Activated naive CD8-positive, alpha-beta T cell (primary cell): ENCODE results near the gene HADHB.
"Not testable (repeated sequence)": the region's sequence is repeated elsewhere in the genome, so short reads cannot be mapped to it uniquely, and the experiment has no call there.

Experiments used
- H3K27ac Mint-ChIP-seq: one replicate; pipeline ENCODE4 v1.8.0; 2021; ENCODE audit warnings: mixed read lengths
- H3K27me3 Mint-ChIP-seq: one replicate; pipeline ENCODE4 v1.8.0; 2021; ENCODE audit warnings: mixed read lengths
- H3K36me3 Mint-ChIP-seq: one replicate; pipeline ENCODE4 v1.8.0; 2021; ENCODE audit warnings: mixed read lengths
- H3K4me1 Mint-ChIP-seq: one replicate; pipeline ENCODE4 v1.8.0; 2021; ENCODE audit warnings: low read depth, mixed read lengths
- H3K4me3 Mint-ChIP-seq: one replicate; pipeline ENCODE4 v1.8.0; 2021; ENCODE audit warnings: mild to moderate bottlenecking, mixed read lengths
- H3K9me3 Mint-ChIP-seq: one replicate; pipeline ENCODE4 v1.8.0; 2021; ENCODE audit warnings: low read depth, mixed read lengths

HADHB gene

DNA sequence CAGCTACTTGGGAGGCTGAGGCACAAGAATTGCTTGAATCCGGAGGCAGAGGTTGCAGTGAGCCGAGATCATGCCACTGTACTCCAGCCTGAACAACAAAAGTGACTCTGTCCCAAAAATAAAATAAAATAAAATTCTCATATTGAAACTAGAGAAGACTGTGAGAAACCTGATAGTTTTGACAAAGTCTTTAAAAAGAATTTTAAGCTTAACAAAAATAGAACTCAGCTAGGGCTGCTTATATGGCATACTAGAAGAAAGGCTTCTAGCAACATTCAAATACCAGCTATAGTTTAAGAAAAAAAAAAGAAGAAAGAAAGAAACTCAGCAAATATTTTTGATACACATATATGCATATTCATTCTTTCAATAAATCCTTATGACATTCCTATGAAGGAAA, 13.9 kb upstream of the HADHB start:
- no peaks in the 10 kb centered on the region for H3K27me3 Mint-ChIP-seq
- H3K27ac Mint-ChIP-seq, result no peak overlapping the region
- H3K4me1 Mint-ChIP-seq, result peaks cover 2% of the 10 kb centered on the region
- H3K36me3 Mint-ChIP-seq, result peaks cover 25% of the 10 kb centered on the region
- H3K9me3 Mint-ChIP-seq, result peaks cover 6% of the 10 kb centered on the region
- H3K4me3 Mint-ChIP-seq, result no peak overlapping the region

DNA sequence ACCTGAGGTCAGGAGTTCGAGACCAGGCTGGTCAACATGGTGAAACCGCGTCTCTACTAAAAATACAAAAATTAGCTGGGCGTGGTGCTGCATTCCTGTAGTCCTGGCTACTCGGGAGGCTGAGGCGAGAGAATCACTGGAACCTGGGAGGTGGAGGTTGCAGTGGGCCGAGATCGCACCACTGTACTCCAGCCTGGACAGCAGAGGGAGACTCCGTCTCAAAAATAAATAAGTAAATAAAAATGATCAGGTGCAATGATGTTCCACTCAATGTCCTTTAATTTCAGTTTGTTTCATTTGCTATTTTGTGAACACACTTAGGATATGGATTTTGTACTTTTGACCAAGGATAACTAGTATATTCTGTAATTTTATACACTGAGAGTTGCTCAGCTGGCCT, 9.7 kb upstream of the HADHB start:
- H3K9me3 Mint-ChIP-seq, result no peaks in the 10 kb centered on the region
- H3K36me3 Mint-ChIP-seq, result peaks cover 9% of the 10 kb centered on the region
- no peak overlapping the region for H3K4me3 Mint-ChIP-seq
- peaks cover 9% of the 10 kb centered on the region for H3K4me1 Mint-ChIP-seq
- no peak overlapping the region for H3K27ac Mint-ChIP-seq
- H3K27me3 Mint-ChIP-seq, result no peaks in the 10 kb centered on the region

DNA sequence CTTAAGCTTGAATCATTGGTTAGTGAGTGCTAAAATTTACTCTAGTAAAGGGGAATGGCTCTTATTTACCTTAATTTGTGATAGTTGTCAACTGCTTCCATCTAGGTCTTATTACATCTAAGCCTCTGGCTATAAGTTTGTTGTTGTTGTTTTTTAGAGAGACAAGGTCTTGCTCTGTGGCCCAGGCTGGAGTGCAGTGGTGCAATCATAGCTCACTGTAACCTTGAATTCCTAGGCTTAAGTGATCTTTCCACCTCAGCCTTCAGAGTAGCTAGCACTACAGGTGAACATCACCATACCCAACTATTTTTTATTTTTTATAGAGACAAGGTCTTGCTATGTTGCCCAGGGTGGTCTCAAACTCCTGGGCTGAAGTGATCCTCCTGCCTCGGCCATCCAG, 6.9 kb upstream of the HADHB start:
- Mint-ChIP-seq H3K9me3 (no peaks in the 10 kb centered on the region), H3K4me1 (peaks cover 28% of the 10 kb centered on the region), H3K27ac (no peak overlapping the region), H3K36me3 (peaks cover 6% of the 10 kb centered on the region), H3K27me3 (no peaks in the 10 kb centered on the region), H3K4me3 (no peak overlapping the region)

DNA sequence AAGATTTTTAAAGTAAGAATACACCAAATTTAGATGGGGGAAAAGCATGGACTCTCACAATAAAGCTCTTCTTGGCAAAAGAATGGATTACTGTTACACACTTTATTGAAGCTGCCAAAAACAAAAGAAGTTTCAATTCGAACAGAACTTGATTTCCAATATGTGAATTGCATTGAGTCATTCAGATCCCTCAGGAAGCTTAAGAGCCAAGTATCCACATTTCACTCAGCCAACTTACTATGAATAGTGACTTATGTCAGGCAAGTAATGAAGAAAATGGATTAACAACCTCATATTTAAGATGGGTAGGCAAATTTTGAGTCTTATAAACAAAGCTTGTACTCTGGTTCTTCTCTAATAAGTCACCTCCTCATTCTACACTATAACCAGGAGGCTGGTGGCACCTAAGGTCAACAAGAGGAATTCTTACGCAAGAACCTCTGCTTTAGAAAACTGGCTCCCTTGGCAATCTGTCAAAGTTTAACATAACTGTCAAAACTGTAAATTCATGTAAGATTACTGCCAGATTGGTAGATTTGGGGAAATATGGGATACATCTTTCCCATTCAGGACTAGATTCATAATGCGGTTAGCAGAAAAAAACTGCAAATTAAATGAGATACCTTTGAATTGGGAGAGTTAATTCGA, 6.3 kb upstream of the HADHB start:
- no peak overlapping the region for H3K4me3 Mint-ChIP-seq
- H3K9me3 Mint-ChIP-seq, result no peaks in the 10 kb centered on the region
- H3K36me3 Mint-ChIP-seq, result peaks cover 3% of the 10 kb centered on the region
- H3K4me1 Mint-ChIP-seq, result peaks cover 34% of the 10 kb centered on the region
- H3K27ac Mint-ChIP-seq, result no peak overlapping the region
- no peaks in the 10 kb centered on the region for H3K27me3 Mint-ChIP-seq

DNA sequence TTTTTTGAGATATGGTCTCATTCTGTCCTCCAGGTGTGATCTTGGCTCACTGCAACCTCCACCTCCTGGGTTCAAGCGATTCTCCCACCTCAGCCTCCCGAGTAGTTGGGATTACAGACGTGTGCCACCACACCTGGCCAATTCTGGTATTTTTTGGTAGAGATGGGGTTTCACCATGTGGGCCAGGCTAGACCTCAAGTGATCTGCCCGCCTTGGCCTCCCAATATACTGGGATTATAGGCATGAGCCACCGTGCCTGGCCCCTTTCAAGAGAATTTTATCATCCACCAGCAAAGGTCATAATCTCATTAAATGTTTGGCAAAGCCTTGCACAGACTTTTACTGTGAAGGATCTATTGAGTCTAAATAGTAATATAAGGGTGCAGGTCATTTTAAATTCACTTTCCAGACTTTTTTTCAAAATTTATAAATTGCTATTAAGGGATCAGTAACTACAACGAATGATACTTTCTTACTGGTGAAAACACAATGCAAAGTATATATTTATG, 2.8 kb upstream of the HADHB start:
- no peaks in the 10 kb centered on the region for H3K36me3 Mint-ChIP-seq
- H3K27ac Mint-ChIP-seq, result peak overlapping the region; percentile 41
- H3K9me3 Mint-ChIP-seq, result no peaks in the 10 kb centered on the region
- peaks cover 57% of the 10 kb centered on the region for H3K4me1 Mint-ChIP-seq
- H3K27me3 Mint-ChIP-seq, result no peaks in the 10 kb centered on the region
- H3K4me3 Mint-ChIP-seq, result peak overlapping the region; percentile 99

DNA sequence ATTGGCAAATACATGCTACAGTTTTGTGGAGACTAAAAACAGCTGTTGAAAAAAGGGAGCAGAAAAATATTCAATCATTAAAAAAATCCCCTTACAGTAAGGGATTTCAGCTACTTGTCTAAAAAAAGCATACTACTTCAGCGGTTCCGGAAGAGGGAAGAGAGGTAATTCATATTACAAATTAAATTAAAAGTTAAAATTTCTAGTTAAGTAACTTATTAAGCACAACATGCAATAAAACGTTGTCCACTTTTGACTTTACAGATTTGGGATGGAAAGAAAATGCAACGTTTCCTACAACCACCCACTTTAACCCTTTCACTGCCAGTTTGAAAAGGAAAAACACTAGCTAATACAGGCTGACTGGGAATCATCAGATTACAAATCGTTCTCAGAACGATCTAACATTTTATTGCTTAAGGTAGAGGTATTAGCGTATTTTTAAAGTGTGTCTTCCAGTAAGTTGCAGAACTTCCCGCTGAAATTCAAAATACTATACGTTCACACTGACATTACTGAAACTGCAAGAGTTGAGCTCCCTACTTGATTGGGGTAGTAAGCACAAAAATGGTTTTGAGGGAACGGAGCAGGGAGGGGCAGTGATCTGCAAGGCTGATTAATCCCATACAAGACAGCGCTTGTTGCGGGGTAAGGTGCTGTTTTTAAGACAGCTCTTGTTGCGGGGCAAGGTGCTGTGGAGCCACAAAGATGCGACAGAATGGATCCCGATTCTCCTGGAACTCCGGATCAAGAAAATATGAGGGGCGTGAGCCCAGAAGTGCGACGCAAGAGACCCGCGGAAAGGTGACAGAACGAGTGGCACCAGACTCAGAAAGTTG, 1.1 kb upstream of the HADHB start:
- peaks cover 65% of the 10 kb centered on the region for H3K4me1 Mint-ChIP-seq
- H3K36me3 Mint-ChIP-seq, result no peaks in the 10 kb centered on the region
- no peaks in the 10 kb centered on the region for H3K27me3 Mint-ChIP-seq
- peak overlapping the region; percentile 100 for H3K27ac Mint-ChIP-seq
- H3K9me3 Mint-ChIP-seq, result no peaks in the 10 kb centered on the region
- H3K4me3 Mint-ChIP-seq, result peak overlapping the region; percentile 99

DNA sequence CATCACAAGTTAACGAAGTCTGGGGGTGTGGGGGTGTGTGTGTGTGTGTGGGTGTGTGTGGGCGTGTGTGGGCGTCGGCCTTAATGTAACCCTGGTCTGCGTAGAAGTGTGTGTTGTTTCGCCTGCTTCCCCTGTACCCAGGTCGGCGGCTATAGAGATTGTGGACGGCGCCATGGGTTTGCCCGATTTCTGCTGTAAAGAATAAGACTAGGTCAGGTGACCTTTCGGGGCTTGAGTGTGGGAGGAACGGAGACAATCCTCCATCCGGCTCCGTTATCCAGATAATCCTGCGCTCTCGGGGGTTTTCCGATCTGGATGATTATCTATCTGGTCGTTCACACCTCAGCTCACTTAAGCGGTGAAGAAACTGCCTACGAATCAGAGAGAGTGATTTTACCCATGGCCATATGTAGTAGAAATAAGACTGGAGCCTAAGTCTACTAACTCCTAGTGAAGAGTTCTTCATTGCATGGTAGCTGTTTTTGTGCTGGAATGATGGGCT, 543 bp downstream of the HADHB start:
- Mint-ChIP-seq H3K4me1 (peaks cover 60% of the 10 kb centered on the region), H3K4me3 (peak overlapping the region; percentile 99), H3K27me3 (no peaks in the 10 kb centered on the region), H3K36me3 (no peaks in the 10 kb centered on the region), H3K27ac (peak overlapping the region; percentile 100), H3K9me3 (no peaks in the 10 kb centered on the region)

DNA sequence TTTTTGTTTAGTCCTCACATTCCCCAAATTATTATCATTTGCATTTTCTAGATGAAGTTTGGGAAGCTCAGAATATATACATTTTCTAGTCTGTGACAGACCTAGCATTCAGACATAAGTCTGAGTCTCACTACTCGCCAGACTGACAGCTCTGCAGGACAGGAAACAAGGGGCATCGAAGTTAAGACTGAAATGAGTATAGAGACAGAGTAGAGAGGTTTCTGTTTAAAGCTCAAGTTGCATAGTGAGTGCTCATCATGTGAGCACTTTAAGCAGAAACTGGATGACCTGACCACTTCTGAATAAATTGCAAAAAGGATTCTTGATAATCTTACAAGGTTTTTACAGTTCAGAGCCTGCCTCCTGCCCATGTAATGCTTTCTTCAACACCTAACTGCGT, 1.1 kb downstream of the HADHB start:
- H3K36me3 Mint-ChIP-seq, result no peaks in the 10 kb centered on the region
- H3K4me3 Mint-ChIP-seq, result peak overlapping the region; percentile 99
- peak overlapping the region; percentile 100 for H3K27ac Mint-ChIP-seq
- H3K9me3 Mint-ChIP-seq, result no peaks in the 10 kb centered on the region
- H3K4me1 Mint-ChIP-seq, result peaks cover 57% of the 10 kb centered on the region
- no peaks in the 10 kb centered on the region for H3K27me3 Mint-ChIP-seq

DNA sequence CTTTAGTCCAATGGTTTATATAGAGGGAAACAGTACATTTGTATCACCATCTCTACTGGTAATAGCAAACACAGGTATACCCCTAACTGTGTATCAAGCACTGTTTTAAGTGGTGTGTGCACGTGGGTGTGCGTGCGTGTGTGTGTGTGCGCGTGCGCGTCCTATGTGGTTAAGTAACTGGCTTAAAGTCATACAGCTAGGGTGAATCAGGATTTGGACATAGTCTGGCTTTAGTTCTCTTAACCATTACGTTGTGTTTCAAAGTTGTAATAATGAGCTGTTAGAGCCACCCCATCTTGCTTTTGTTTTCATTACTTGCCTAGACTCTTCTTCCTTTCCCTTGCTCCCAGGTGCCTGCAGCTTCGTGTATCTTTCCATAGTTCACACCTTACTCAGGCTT, 2.1 kb downstream of the HADHB start:
- Mint-ChIP-seq H3K36me3 (no peaks in the 10 kb centered on the region), H3K4me1 (peaks cover 60% of the 10 kb centered on the region), H3K9me3 (no peaks in the 10 kb centered on the region), H3K27me3 (no peaks in the 10 kb centered on the region), H3K27ac (peak overlapping the region; percentile 46), H3K4me3 (peak overlapping the region; percentile 78)

DNA sequence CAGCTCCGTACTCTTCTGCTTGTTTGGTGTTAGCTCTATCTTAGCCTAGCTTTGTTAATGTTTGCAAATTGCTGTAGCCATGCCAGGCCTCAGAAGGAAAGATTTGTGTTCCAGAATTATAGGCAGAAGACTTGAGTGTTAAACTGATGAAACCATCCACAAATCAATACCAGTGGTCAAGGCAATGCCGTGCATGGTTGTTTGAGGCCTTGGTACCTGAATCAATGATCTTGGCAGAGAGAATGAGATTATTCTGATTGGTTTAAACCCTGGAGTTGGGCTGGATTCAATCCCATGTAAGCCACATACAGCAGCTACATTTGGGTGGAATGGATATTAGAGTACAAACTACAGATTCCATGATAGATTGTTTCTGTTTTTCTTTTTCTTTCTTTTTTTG, 4.9 kb downstream of the HADHB start:
- H3K27me3 Mint-ChIP-seq, result no peaks in the 10 kb centered on the region
- H3K27ac Mint-ChIP-seq, result no peak overlapping the region
- H3K9me3 Mint-ChIP-seq, result no peaks in the 10 kb centered on the region
- peaks cover 57% of the 10 kb centered on the region for H3K4me1 Mint-ChIP-seq
- H3K4me3 Mint-ChIP-seq, result no peak overlapping the region
- H3K36me3 Mint-ChIP-seq, result no peaks in the 10 kb centered on the region

DNA sequence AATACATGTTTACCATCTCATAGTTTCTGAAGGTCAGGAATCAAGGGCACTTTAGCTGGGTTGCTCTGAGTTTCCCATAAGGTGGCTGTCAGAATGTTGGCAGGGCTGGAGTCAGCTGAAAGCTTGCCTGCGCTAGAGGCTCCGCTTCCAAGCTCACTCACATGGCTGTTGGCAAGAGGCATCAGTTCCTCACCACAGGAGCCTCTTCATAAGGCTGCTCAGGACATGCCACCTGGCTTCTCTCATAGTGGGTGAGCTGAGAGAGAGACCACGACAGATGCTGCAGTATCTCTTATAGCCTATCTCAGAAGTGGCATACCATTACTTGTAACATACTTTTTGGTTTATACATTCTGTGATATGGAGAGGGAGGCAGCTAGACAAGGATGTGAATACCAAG, 7.2 kb downstream of the HADHB start:
- no peaks in the 10 kb centered on the region for H3K36me3 Mint-ChIP-seq
- no peak overlapping the region for H3K27ac Mint-ChIP-seq
- H3K27me3 Mint-ChIP-seq, result no peaks in the 10 kb centered on the region
- no peak overlapping the region for H3K4me3 Mint-ChIP-seq
- H3K4me1 Mint-ChIP-seq, result peaks cover 40% of the 10 kb centered on the region
- H3K9me3 Mint-ChIP-seq, result no peaks in the 10 kb centered on the region

DNA sequence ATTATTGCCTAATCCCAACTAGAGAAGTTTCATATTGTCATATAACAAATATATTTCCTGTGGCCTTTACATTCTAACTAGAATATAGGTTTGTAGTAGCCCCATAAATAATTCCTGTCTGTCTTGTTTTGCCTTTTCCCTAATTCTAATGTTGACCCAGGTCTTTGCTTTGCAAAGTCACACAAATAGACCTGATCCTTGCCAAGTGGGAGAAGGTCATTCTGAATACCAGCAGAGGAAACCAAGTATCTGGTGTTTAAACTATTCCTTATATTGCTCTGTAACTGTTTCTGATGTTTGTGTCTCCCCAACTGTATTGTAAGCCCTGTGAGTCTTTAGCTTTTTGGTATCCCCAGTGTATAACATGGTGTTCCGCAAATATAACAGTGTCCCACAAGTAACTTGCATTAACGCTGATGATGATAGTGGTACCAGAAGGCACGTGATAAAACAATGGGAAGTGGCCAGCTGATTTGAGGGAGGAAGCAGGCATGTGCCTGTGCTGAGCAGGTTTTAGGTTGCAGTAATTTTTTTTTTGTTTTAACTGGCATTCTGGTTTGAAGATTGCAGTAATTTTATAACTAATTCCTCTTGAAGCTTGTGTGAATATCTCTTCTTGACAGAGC, 11.1 kb downstream of the HADHB start:
- Mint-ChIP-seq H3K4me1 (peaks cover 23% of the 10 kb centered on the region), H3K9me3 (no peaks in the 10 kb centered on the region), H3K36me3 (peaks cover 7% of the 10 kb centered on the region), H3K27ac (no peak overlapping the region), H3K4me3 (no peak overlapping the region), H3K27me3 (no peaks in the 10 kb centered on the region)

DNA sequence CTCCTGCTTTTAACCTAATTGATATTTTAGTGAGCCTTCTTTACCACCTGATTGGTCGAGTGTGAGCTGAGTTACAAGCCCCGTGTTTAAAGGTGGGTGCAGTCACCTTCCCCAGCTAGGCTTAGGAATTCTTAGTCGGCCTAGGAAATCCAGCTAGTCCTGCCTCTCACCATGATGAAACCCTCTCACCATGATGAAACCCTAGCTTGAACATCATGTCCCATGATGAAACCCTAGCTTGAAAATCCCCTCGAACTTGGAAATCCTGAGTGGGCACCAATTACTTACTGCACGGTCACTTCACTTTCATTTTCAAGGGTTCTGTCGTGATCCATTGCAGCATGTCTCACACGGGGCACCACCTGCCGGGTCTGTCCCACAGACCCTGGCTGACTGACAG, 14.1 kb downstream of the HADHB start:
- H3K4me3 Mint-ChIP-seq, H3K4me1 Mint-ChIP-seq, H3K27me3 Mint-ChIP-seq, H3K9me3 Mint-ChIP-seq, H3K27ac Mint-ChIP-seq, H3K36me3 Mint-ChIP-seq: not testable (repeated sequence)

DNA sequence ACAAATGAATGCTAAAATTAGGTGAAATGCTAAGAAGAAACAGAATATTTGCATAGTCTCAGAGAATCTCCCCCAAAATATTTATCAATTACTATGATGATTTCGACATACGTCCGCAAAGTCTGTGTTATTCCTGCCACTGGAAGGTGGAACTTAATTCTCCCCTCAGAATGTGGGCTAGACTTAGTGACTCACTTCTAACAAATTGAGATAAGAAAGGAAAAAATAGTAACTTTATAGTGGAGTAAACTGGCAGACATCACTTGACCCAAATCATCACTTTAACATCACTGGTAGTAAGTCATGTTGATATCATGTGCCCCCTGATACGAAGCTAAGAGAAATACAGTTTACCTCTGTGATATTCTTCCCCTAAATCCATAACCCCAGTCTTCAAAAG, 23.5 kb downstream of the HADHB start:
- no peaks in the 10 kb centered on the region for H3K27me3 Mint-ChIP-seq
- no peaks in the 10 kb centered on the region for H3K36me3 Mint-ChIP-seq
- H3K27ac Mint-ChIP-seq, result no peak overlapping the region
- peaks cover 3% of the 10 kb centered on the region for H3K4me1 Mint-ChIP-seq
- no peak overlapping the region for H3K4me3 Mint-ChIP-seq
- H3K9me3 Mint-ChIP-seq, result no peaks in the 10 kb centered on the region

DNA sequence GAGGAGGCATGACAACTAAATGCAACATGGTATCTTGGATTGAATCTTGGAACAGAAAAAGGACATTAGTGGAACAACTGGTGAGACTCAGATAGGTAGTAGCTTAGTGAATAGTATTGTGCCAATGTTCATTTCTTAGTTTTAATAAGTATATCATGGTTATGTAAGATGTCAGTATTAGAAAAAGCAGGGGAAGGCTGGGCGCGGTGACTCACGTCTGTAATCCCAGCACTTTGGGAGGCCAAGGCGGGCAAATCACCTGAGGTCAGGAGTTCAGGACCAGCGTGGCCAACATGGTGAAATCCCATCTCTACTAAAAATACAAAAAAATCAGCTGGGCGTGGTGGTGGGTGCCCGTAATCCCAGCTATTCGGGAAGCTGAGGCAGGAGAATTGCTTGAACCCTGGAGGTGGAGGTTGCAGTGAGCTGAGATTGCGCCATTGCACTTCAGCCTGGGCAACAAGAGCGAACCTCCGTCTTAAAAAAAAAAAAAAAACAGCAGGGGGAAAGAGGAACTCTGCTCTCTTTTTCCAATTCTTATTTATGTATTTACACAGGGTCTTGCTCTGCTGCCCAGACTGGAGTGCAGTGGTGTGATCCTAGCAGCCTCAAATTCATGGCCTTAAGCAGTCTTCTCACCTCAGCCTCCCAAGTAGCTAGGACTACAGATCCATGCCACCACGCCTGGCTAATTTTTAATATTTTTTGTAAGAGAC, 24.1 kb downstream of the HADHB start:
- H3K27ac Mint-ChIP-seq, H3K9me3 Mint-ChIP-seq, H3K4me3 Mint-ChIP-seq: not testable (repeated sequence)

More for the DNA sequence above, 24.1 kb downstream of the HADHB start:
- H3K27me3 Mint-ChIP-seq, H3K36me3 Mint-ChIP-seq, H3K4me1 Mint-ChIP-seq: not testable (repeated sequence)
